Epidermal melanocyte (primary cell): ENCODE measurements around the gene AVPR2.

ENCODE experiments used
- DNase-seq: peaks from one replicate; pipeline ENCODE4 v3.0.0; 2011; ENCODE audit warnings: low spot score; ENCODE audit not compliant: insufficient read length

The AVPR2 gene

DNA sequence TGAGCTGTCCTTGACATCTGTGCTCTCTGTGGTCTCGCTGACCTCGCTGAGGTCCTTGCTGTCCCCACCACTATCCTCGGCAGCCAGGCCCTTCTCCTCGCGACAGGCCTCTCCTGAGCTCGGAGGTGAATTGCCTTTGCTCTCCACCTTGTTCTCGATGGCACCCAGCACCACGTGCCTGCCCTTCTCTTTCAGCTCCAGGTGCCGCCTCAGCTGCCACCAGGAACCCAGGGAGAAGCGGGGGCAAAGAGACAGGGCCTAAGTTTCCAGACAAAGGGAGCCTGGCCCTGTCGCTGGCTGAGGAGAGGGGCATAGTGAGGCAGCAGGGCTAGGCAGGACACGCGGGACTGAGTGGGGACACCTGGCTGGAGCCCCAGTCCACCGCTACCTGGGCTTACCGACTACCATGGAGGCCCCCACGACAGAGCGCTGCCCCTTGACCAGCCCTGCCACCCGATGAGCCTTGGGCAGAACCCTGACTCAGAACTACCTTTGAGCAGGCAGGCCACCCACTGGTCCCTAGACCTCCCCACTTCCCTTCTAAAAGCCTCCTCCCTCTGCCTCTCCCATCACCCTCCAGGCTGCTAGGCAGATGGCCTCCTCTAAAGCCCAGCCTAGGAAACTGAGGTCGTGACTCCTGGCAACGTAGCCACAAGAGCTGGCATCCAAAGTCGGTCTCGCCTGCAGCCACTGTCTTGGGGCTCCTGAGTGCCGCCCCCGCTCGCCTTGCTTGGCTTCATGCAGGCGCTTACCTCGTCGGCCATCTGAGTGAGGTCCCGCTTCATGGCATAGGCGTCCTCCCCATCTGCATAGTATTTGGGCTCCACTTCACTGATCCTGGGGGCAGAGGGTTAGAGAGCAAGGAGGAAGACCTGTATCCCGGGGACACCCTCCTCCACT lies 25.8 kb downstream of the AVPR2 start:
- no peak for DNase-seq

GRCh38 chrX:153931151-153931550 lies 26.7 kb downstream of the AVPR2 start:
- DNase-seq = no peak

DNA sequence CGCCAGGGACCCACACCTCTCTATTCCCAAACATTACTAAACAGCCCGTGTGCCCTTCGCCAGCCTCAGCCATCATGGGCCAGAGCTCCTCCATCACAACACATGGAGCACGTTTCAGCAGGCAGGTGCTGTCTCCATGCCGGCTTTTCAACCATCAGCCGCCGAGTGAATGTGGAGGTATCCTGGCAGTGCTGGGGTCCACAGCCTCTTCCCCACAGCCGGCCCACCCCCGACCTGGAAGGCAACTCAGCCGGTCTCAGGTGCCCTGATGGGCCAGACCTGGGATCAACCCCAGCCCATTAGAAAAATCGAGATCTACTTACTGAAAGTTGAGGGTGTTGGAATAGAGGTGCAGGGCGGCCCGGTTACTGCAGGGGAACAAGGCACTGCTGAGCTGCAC lies 27.3 kb downstream of the AVPR2 start:
- DNase-seq = no peak

DNA sequence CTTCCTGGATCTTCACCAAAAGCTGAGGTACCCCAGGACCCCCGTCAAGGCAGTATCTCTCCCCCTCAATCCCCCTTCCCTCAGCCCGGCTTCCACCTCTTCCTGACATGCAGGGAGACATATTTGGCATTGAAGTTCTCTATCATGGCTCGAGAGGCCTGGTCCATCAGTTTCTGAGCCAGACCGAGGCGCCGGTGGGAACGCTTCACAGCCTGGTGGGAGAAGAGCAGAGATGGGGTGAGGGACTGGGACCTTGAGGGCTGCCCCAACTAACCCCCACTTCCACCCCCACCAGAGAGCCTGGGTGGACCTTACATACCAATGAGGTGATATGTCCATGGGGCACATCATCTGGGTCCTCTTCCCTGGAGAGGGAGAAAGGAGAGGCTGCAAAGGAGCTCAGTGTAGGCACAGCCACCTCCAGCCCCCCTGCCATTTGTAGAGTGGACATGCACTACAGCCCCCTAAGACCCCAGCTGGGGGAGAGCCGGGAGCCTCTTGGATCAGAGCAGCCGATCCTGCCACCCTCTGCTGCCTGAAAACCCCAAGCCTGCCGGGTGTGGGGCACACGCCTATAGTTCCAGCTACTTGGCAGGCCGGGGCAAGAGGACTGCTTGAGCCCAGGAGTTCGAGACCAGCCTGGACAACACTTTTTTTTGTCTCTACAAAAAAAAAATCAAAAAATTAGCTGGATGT lies 27.9 kb downstream of the AVPR2 start:
- no peak for DNase-seq

DNA sequence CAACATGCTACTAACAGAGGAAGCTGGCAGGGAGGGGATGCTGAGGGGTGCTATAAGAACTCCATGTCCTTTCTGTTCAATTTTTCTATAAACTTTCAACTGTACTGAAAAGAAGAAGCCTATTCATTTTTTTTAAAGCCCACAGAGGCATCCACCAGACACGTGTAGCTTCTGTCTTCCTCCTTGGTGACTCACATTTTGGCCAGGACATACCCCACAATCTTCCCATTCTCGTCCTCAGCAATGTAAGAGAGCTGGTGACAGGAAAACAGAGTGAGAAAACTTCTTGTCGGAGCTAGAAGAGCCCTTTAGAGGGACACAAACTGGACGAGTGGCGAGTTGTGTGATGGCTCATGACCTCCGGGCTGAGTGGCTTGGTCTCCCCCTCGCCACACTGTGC lies 29.3 kb downstream of the AVPR2 start:
- DNase-seq = no peak

DNA sequence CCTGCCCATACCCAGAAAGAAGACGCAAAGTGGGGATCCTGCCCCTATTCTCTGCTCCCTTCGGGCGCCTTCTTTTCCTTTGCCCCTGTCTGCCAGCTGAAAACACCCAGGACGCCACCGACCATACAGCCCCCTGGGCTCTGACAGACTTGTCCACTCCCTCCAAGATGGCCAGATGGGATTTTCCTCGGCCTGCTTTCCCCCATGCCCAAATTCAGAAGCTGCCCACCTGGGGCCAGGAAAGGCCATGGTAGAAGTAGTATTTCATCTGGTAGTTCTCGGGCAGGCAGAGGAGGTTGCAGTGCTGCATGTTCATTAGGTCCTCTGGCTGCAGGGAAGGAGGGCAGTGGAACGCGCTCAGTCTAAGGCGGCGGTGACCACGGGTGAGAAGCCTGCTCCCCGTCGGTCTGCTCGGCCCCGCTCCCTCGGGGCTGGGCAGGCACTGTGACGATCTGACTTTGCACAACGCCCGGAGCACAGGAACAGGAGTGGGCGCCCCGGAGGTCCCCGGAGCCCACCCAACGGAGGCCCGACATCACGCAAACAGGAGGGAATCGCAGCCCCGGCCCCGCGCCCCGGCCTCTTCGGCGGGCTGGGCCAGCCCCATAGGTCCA lies 29.8 kb downstream of the AVPR2 start:
- no peak for DNase-seq

- peak; percentile 80 for DNase-seq
Observed at GRCh38 chrX:153934762-153935325, 30.4 kb downstream of the AVPR2 start, which contains the start of gene NAA10. Gene NAA10 (minus strand): TSS chrX:153935037. CDS start chrX:153934904, 133 bp downstream.

DNA sequence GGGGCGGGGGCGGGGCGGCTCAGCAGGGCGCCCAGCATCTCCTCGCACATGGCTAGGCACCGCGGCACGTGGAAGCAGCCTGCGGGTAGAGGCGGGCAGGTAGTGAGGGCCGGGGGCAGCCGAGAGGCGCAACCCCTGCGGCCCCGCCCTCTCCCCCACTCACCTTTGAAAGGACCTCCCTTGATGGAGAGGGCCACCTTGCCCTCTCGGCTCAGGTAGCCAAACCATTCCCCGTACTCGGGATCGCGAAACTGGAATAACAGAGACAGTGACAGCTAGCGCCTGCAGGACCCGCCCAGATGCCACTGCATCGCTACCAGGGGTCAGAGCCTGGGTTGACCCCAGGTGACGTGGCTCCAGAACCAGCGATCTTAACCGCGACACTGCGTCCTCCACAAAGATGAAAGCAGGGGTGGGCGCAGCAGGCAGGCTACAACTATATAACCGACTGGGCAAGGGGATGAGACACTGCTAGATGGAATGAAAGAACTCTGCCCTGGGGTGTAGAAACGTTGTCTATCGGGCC lies 30.9 kb downstream of the AVPR2 start:
- no peak for DNase-seq

DNA sequence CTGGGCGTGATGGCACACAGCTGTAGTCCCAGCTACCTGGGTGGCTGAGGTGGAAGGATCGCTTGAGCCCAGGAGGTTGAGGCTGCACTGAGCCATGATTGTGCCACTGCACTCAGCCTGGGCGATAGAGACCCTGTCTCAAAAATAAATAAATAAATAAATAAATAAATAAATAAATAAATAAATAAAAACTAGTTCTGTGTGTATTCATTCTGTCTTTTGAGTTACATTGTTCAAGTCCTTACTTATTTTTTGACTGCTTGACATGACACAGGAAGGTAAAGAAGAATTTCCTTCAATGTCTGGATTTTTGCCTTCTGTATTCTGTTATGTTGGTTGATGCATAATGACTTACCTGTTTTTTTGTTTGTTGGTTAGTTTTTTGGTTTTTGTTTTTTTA lies 32.6 kb downstream of the AVPR2 start:
- no peak for DNase-seq

DNA sequence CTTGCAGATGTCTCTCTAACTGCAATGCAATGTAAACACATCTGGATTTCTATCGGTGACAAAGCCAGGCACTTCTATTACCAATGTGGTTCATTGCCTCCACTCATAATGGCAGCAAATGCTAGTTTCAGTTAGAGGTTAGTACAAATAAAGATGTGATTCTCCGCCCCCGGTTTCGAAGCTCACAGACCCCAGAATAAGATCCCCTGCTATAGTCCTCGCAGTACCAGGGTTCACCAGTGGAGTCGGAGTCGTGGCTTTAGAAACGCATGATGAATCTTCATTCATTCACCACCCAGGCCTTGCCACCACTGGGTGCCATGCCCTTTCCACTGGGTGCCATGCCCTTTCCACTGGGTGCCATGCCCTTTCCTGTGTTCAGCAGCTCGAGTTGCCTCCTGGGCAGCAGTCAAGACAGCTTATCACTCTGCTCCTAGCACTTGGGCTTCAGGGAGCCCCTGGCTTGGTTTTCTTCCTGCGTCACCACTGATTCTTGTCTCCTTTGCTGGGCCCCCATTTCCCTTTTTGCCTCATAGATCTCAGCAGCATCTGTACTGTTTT lies 33.8 kb downstream of the AVPR2 start:
- DNase-seq = no peak

DNA sequence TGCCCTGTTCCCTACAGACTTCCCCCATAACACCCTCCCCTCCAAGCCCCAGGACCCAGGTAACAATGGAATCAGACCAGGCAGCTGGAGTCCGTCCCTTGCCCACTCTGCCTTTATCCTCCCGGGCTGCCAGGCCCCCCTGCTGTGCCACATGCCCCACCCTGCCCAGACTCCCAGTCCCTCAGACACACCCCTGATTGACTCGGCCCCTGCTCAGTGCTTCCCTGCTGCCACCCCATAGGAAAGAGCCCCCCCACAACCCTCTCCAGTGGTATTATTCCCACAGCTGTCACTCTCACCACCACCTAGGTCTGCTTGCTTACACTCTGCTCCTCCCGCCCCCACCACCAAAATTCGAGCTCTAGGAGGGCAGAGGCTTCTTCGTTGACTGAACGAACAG lies 35.1 kb downstream of the AVPR2 start:
- DNase-seq = no peak

DNA sequence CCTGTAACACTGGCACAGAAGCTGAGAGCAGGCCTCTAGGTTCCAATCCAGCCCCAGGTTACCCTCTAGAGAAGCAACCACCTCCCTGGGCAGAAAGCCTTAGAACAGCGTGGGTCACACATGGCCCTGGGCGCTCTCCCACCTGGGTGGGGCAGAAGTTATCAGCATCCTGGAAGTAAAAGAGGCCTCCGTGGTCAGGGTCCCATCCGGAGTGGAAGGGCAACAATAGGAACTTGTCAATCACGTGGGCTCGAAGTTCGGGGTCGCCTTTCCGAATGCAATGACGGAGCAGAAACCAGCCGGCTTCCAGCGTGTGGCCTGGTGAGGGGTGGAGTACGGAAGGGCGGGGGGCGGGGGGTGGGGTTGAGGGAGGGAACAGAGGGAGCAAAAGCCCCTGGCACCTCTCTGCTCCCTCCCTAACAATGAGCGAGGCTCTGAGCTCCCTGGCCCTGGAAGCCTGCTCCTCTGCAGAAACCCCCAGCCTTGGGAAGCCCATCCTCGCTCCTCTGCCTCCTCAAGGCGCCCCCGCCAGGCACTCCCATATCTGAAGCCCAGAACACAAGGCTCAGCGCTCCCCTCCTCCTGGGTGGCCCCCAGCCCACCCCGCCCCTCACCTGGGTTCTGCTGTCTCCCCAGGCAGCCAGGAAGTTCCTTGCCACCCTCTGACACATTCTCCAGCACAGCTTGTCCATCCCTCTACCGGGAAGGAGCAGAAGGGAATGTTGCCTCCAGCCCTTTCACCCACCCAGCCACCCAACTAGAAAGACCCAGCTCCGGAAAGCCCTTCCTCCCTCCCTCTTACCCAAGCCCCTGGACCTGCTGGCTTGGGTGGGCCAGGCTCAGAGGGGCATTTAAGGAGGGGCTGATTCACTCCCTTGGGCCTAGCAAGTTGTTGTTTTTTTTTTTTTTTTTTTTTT lies 37.1 kb downstream of the AVPR2 start:
- no peak for DNase-seq

DNA sequence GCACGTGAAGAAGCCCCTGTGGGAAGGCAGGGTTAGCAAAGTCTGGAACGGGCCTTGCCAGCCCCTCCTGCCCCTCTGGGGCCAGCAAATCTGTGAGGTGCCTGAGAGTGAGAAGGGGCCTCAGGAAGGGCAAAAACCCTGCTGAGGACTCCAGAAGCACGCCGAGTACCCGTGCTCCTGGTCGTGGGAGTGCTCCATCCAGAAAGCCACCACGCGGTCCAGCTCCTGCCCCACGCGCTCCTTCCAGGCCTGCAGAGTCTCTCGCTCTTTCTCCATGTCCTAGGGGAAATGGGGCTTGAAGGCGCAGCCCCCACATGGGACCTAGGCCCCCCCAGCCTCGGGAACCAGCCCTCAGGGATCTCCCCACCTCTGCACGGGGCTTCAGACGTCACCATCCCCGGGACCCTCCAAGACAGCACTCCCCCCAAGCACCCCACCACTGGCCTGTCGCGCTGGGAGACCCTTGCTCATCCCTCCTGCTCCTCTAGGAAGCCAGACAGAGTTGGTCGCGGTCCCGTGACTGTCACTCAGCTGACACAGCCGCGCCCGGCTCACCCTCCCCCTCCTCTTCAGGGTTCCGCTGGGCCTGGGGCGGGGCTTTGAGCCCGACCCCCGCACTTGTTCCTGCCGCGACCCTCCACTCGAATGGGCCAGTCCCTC lies 39.8 kb downstream of the AVPR2 start, which contains the start of gene RENBP:
RENBP (minus strand) TSS at position 504 of the 660 bp plus-strand sequence; CDS start at position 471, 33 bp downstream.
- DNase-seq = no peak

DNA sequence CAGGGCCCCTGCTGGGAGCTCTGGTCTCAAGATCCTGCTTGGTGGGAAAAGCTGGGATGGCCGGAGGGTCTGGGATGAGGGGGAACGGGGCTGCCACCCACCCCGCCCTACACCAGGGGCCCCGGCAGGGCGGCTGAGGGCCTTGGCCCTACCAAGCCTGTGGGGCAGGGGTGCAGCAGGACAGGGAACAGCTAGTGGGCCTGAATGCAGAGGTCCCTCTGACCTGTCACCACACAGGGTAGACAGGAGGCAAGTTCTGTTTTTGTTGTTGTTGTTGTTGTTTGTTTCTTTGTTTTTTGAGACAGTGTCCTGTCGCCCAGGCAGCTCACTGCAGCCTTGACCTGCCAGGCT lies 40.3 kb downstream of the AVPR2 start:
- no peak for DNase-seq

GRCh38 chrX:153945956-153946943 lies 41.8 kb downstream of the AVPR2 start:
- DNase-seq = no peak

DNA sequence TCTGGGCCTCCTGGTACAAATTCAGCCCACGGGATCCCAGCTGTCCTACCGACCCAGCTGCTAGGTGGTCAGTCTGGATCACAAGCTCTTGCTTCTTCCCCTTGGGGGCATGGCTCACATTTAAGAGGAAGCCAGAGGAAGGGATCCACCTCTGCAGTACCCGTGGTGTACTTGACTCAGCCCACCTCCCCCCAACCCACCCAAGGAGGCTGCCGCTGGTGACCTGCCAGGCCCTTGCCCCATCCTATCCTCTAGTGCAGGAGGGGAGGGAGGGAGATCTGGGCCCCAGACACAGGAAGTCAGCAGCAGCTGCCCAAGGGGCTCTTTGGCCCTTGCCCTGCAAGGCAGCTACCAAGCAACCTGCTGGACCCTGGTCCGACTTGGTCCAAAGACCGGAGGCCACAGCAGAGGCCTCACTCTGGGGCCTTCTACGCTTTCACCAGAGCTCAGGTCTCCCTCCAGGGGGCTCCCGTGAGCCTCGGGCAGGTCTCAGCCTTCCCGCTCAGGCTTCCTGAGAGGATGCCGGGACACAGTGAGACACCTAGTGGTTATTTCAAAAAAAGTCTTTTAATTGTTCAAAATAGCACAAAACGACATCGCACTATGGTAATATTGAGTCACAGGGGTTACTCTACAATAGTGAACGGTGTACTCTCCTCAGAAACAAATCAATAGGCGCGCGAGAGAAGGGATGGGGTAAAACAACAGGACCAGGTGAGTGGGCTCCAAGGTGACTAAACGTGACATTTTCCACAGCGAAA lies 42.7 kb downstream of the AVPR2 start:
- peak; percentile 77 for DNase-seq

- DNase-seq = no peak
Observed at GRCh38 chrX:153948002-153948466, 43.6 kb downstream of the AVPR2 start.
